Posterior vena cava (tissue), 2 donors: ENCODE results near the gene EFHC1. TPM values are rescaled to one million over a fixed set of nuclear protein-coding genes. Genes with fewer than 3 reads are reported as not detected.

Experiments
- DNase-seq: peaks from one replicate; pipeline ENCODE4 v3.0.0-alpha.2; 2020; ENCODE audit warnings: low spot score
- intact Hi-C, 2 donors: fragments of 100-400 bp; cut with DNase I; formaldehyde crosslinking; loops; one replicate each; pipeline versions ENCODE4 v1.14.1 to v1.14.2; 2022 to 2023
- total RNA-seq, 2 donors: library from RNA; stranded (reverse); fragmentation: NEBNext Ultra II Directional; extraction: Animal tissue kit (Norgen Biotek cat#: 25700); gene quantifications; one replicate each; pipeline ENCODE4 v1.2.1, GENCODE V29; 2021
- donor health status: DM: yes; HTN: yes; CAD: no.
- donor health status: DM: yes; HTN: yes; CAD: no.

EFHC1 gene
- total RNA-seq, 2 donors from 2014 or later = 12.0 to 13.5 TPM

DNA sequence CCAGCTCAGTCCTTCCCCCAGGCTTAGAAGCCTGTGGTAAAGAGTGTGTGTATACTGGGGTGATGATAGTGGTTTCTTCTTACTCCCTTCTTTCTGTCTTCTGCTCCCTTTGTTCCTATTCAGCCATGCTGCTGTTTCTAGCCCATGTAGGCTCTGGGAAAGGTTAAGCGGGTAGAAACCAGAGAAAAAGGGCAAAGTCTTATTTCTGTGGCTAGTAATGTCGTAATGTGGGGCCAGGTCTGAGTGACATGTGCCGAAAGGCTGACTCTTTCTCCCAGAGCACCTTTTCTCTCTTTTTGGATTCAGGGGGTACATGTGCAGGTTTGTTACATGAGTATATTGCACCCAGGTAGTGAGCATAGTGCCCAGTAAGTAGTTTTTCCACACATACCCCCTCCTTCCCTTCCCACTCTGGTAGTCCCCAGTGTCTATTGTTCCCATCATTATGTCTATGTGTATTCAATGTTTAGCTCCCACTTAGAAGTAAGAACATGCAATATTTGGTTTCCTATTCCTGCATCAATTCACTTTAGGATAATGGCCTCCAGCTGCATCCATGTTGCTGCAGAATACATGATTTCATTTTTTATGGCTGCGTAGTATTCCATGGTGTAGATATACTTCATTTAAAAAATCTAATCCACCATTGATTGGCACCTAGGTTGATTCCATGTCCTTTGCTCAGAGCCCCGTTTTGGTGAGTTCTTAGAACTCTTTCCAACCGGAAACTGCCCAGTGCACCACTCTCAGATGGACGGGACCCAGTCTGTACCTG, 74.3 kb downstream of the EFHC1 start:
- intact Hi-C loops = no loop called here

DNA sequence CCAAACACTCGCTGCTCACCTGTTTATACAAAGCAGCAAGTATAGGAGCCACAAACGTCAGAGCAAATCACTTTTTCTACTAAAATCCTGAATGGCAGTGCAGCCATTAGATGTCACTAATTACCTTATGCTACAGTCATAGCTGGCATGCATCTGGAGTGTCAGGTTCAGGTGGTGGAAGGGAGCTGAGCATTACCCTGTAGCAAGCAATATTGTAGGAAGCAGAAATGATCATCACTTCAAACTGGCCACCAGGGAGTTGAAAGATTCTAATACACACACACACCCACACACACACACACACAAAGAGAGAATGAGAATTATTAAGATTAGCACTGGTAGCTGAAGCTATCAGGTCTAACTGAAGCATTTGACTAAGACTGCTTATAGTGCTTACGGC, 75.8 kb downstream of the EFHC1 start:
- DNase-seq = no peak
- intact Hi-C loops = no loop called here

More for the DNA sequence above, 74.3 kb downstream of the EFHC1 start:
- no peak for DNase-seq

GRCh38 chr6:52496631-52497030, 76.5 kb downstream of the EFHC1 start:
- intact Hi-C loops = no loop called here
- DNase-seq = no peak

DNA sequence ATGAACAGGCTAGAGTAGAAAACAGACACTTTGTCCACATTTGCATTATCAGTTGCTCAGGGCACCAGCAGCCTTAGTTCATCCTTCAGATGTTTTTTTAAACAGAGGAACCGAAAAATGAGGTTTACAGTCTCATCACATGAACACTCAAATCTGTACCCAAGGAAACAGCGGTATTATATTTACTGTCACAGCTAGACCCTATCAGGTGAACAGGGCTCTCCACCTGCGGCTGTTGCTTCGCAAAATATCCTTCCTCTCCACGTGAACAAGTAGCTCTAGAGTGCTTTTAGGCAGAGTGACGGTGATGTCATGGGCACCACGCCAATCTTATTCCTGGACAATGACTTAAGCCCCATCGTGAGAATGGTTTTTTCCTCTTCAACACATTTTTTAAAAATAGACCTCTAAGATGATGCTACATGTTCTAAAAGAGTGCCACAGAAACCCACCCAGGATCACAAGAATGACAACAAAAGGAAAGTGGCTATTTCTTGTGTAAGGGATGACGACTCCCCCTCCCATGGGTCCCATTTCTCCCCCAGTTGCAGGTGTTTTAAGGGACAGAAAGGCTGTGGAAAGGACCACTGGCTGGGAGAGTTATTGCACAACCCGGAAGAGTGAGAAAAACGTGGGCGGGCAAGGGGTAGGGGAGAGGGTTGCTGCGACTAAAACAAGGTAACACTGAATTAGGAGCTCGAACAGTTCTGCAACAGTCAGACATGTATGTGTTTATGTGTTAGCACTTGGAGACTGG, 77.7 kb downstream of the EFHC1 start:
- intact Hi-C loops = no loop called here
- no peak for DNase-seq

GRCh38 chr6:52498538-52499017, 78.4 kb downstream of the EFHC1 start:
- DNase-seq = no peak
- intact Hi-C loops = no loop called here

GRCh38 chr6:52499026-52499425, 78.9 kb downstream of the EFHC1 start:
- intact Hi-C loops = no loop called here
- DNase-seq = no peak

- intact Hi-C loops = no loop called here
- no peak for DNase-seq
Observed at GRCh38 chr6:52499681-52500236, 79.6 kb downstream of the EFHC1 start.

- DNase-seq = no peak
- intact Hi-C loops = no loop called here
Observed at GRCh38 chr6:52500238-52501129, 80.3 kb downstream of the EFHC1 start.

DNA sequence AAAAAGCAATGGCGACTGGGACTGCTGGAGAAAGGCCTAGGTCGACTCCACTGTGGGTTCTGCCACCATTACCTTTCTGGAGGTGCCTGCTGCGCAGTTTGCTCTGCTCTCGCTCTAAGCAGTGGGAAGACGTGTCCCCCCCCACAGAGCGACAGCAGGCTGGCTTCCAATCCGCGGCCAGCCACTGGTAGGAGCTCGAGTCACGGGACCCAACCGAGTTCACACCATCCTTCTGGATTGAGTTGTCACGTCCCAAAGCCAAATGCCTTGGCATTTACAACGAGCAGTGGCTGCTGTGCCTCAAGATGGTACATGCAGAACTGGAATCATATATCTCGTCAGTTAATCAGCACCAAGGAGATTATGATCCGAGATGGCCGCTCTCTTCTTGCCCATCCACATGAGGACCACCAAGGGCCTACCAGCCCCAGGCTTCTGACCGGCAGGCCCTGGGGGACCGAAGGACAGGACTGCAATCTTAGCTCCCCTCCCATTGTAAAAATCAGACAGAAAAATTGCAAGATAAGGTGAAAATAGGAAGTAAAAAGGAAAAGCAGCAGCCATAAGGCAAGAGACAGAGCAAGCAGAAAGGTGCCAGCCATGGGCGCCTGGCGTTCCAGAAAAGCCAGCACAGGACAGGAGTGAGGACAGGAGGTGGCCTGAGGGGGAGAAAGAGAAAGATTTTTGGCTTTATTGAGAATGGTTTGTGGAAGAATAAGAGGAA, 82.3 kb downstream of the EFHC1 start:
- intact Hi-C loops = no loop called here
- DNase-seq = no peak

DNA sequence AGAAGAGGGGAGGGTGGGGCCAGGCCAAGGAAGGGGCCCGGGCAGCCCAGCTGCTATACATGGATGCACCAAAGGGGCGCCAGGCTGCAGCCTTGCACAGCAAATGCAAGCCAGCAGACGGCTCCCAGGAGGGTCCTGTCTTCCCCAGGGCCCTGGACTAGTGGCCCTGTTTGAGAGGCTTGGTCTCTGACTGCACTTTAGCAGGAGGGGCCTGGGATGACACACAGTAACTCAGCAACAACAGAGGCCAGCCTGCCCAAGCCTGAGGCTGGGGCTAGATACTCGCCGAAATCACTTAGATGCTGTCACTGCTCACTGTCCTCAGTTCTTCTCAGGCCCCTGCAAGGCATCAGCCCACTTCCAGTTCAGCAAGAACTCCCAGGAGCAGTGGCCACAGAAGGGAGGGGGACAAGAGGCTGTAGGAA, 83.2 kb downstream of the EFHC1 start:
- intact Hi-C loops = no loop called here
- DNase-seq = no peak

- intact Hi-C loops = no loop called here
- DNase-seq = peak; percentile 94
Observed at GRCh38 chr6:52503851-52504781, 84.0 kb downstream of the EFHC1 start.

DNA sequence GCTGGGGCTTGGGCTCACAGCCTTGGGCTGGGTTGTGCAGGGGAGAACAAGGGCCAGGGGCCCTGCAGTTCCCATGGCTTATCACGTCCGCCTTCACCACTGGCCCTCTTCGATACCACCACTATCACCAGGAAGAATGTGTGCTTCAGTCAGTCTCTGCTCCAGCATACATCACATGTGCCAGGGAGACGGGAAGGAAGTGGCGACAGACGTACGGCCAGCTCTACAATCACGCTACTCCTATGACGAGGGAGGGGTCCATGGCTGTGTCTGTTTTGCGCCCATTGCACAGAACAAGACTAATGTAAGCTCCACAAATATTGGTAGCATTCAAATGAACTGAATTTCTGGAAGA, 84.6 kb downstream of the EFHC1 start:
- no peak for DNase-seq
- intact Hi-C loops = no loop called here

DNA sequence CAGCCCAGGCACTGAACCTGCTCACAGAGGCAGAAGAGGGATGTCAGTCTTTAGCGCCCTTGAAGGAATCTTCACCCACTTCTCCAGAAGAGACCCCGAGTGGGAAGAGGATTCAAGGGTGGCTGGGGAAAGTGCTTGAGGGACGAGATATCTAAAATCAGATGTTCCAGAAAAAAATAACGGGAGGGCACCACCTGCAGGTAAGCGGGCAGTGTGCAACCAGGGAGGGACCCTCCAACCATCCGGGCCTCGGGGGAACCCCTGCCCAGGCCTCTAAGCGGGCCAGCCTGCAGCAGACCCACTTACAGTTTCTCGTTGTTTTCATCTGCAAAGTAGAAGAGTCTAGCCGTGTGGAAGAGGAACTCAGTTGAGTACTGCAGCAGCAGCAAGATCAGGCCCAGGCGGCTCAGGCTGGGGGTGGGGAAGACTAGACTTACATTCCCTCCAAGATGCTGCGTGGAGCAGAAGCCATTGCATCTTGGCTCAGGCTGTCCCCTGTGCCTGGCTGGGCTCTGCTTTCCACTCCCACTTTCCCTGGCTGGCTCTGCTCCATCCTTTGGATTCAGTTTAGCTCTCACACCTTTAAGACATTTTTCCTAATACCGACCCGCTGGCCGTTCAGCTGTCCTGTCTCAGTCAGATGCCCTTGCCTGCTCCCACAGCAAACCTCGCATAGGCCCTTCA, 85.7 kb downstream of the EFHC1 start:
- intact Hi-C loops = no loop called here
- no peak for DNase-seq

DNA sequence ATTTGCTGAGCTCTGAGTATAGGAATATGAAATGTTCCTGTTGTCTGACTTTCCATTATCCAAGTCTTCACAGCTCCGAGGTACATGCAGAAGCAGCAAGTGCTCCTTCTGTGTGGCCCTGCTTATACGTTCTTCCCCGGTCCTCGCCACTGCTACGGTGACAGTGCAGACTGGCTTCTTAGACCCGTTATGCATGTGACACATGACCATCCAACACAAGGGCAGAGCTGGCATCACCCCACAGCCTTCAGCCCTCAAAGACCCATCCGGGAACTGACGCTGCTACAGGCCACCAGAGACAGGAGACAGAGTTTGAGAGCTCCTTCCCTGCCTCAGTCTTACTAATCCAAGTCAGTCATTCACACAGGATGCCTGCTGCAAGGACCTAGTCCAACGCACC, 86.3 kb downstream of the EFHC1 start:
- intact Hi-C loops = no loop called here
- DNase-seq = no peak

- no peak for DNase-seq
- intact Hi-C loops = no loop called here
Observed at GRCh38 chr6:52507557-52508260, 87.6 kb downstream of the EFHC1 start.

DNA sequence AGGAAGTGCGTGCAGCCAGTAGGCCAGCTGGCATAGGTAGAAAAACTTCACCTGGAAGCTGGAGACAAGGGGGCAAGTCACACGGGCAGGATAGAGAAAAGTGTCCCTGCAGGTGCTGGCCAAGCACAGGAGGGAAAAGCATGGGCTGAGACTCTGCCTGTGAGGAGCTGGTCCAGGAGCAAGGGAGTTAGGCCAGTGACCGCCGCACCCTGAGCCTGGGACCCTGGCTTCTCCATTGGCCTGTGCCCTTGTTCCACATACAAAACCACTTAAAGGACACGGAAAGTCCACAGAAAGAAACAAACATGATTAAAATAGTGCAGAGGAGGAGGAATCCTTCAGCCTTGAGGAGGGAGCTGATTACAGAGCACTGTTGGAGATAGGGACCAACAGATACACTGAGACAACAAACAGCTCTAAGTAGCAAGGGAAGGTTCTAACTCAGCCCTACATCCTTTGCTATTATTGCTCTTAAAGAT, 88.2 kb downstream of the EFHC1 start:
- intact Hi-C loops = no loop called here
- no peak for DNase-seq
